CD4-positive, alpha-beta T cell (primary cell): ENCODE results near the gene EHBP1L1. TPM values are rescaled to one million over a fixed set of nuclear protein-coding genes. Genes with fewer than 3 reads are reported as not detected.

Experiments
- ATAC-seq: fragments of 200-7000 bp; cut with Tn5 transposase; one replicate; pipeline ENCODE4 v1.10.0; 2022; ENCODE audit warnings: mild to moderate bottlenecking; ENCODE audit not compliant: poor library complexity
- CTCF ChIA-PET: fragments of 350-600 bp; sonication (Branson Sonifier 250); formaldehyde crosslinking; loops from one replicate; lab custom pipeline; 2021; ENCODE audit warnings: antibody characterized with exemption, inconsistent platforms; lab: Charles Lee
- POLR2A ChIA-PET: fragments of 350-600 bp; sonication (Branson Sonifier 250); formaldehyde crosslinking; loops from one replicate; lab custom pipeline; 2021; ENCODE audit warnings: antibody characterized with exemption, inconsistent platforms; lab: Charles Lee
- DNase-seq, 14 experiments: peaks; one replicate each; pipeline ENCODE4 v3.0.0-alpha.2; 2013 to 2020; ENCODE audit warnings: mixed read lengths in 2 of 14
- H3K27ac ChIP-seq, 2 donors: one replicate each; pipeline versions ENCODE4 v1.5.1 to v1.7.0; 2013; ENCODE audit warnings: low read length in 2 of 2, low read depth in 1 of 2, mild to moderate bottlenecking in 1 of 2
- H3K27me3 ChIP-seq, 2 experiments: 1 replicate in 1 of 2; 2 replicates in 1 of 2; pipeline versions ENCODE4 v1.6.1 to v1.7.0; 2013; ENCODE audit warnings: low read length in 2 of 2, control low read depth in 1 of 2, mild to moderate bottlenecking in 1 of 2, moderate library complexity in 1 of 2; ENCODE audit not compliant: insufficient read depth in 2 of 2, control insufficient read depth in 1 of 2
- H3K36me3 ChIP-seq: one replicate; pipeline ENCODE4 v1.6.1; 2013; ENCODE audit warnings: low read length, control low read depth; ENCODE audit not compliant: insufficient read depth
- H3K4me1 ChIP-seq: one replicate; pipeline ENCODE4 v1.6.1; 2013; ENCODE audit warnings: low read length, control low read depth; ENCODE audit not compliant: insufficient read depth
- H3K4me3 ChIP-seq: one replicate; pipeline ENCODE4 v1.5.1; 2013; ENCODE audit warnings: mild to moderate bottlenecking, low read length, moderate library complexity
- H3K9me3 ChIP-seq, 2 experiments: 1 replicate in 1 of 2; 2 replicates in 1 of 2; pipeline versions ENCODE4 v1.6.1 to v1.7.0; 2013; ENCODE audit warnings: low read length in 2 of 2, mild to moderate bottlenecking in 2 of 2, control low read depth in 1 of 2, moderate library complexity in 1 of 2; ENCODE audit not compliant: control insufficient read depth in 1 of 2, insufficient read depth in 1 of 2
- H3K27ac Mint-ChIP-seq: one replicate; pipeline ENCODE4 v1.8.0; 2020; ENCODE audit warnings: mixed read lengths
- H3K27me3 Mint-ChIP-seq: one replicate; pipeline ENCODE4 v1.8.0; 2021; ENCODE audit warnings: mixed read lengths
- H3K36me3 Mint-ChIP-seq: one replicate; pipeline ENCODE4 v1.8.0; 2021; ENCODE audit warnings: low read depth, mixed read lengths
- H3K4me1 Mint-ChIP-seq: one replicate; pipeline ENCODE4 v1.8.0; 2021; ENCODE audit warnings: low read depth, mixed read lengths
- H3K4me3 Mint-ChIP-seq: one replicate; pipeline ENCODE4 v1.8.0; 2020; ENCODE audit warnings: mild to moderate bottlenecking, mixed read lengths
- H3K9me3 Mint-ChIP-seq: one replicate; pipeline ENCODE4 v1.8.0; 2020; ENCODE audit warnings: mixed read lengths
- CTCF ChIP-seq: fragments of 200-600 bp; IDR thresholded peaks from one replicate; pipeline ENCODE4 v1.8.0; 2022; ENCODE audit warnings: antibody characterized with exemption, mild to moderate bottlenecking
- intact Hi-C, 2 experiments: fragments of 100-400 bp; cut with DNase I in 1 of 2; cut with micrococcal nuclease in 1 of 2; formaldehyde crosslinking; loops; one replicate each; pipeline versions ENCODE4 v1.15.1 to v1.9.0; 2023 to 2025; cut with DNase I, micrococcal nuclease
- total RNA-seq, 174 experiments: library from RNA in 2 of 174; stranded (reverse) in 2 of 174; gene quantifications; one replicate each; pipeline ENCODE4 v1.2.3 and lab custom pipeline; 2021 to 2026

Gene EHBP1L1
- total RNA-seq, 2 experiments from 2014 or later, result 82.6 to 88.5 TPM

DNA sequence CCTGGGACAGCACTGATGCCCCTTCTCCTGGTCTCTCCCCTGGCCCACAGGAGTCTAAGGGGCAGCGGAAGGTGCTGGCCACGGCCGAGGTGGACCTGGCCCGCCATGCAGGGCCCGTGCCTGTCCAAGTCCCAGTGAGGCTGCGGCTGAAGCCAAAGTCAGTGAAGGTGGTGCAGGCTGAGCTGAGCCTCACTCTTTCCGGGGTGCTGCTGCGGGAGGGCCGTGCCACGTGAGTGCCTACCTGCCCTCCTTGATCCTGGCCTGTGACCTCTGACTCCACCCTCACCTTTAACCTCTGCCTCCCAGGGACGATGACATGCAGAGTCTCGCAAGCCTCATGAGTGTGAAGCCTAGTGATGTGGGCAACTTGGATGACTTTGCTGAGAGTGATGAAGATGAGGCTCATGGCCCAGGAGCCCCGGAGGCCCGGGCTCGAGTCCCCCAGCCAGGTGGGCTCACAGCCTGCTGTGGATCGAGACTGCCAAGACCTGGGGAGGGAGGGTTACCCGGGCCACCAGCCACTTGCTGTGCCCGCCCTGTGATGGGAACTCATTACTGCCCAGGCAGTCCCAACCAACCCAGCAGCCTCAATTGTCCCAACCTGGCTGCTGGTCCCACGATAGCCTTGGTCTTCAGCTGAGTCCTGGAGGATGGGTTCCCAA is 4.3 kb downstream of the EHBP1L1 start:
- Mint-ChIP-seq H3K27ac (no peak overlapping the region), H3K27me3 (no peaks in the 10 kb centered on the region), H3K4me1 (peaks cover 25% of the 10 kb centered on the region), H3K4me3 (peak overlapping the region; percentile 11), H3K9me3 (no peaks in the 10 kb centered on the region), H3K36me3 (peaks cover 62% of the 10 kb centered on the region)
- ATAC-seq (no peak), DNase-seq (no peak)
- Histone ChIP-seq H3K27me3 (no peaks in the 10 kb centered on the region), H3K4me3 (no peak overlapping the region), H3K9me3 (no peaks in the 10 kb centered on the region), H3K27ac (no peak overlapping the region), H3K4me1 (peaks cover 44% of the 10 kb centered on the region), H3K36me3 (peaks cover 58% of the 10 kb centered on the region)
- no peak for TF ChIP-seq CTCF
- CTCF ChIA-PET, result no interaction called here
- POLR2A ChIA-PET, result no interaction called here
- intact Hi-C loops, result no loop called here

DNA sequence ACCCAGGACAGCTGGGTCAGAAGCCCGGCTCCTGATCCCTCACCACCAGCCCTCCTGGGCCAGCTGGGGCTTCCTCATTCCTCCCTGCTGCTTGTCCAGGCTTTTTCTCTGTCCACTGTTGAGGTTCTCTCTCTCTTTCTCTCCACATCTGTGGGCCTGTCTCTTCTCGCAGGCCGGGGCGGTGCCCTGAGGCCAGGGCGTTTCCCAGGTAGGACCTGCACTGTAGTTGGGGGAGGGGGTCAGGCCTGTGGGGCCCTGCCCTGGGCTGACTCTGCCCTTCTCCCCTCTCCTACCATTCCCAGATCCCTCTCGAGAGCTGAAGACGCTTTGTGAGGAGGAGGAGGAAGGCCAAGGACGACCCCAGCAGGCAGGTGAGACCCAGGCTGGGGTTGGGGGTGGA is 4.9 kb downstream of the EHBP1L1 start:
- Mint-ChIP-seq H3K4me3 (peak overlapping the region; percentile 7), H3K36me3 (peaks cover 59% of the 10 kb centered on the region), H3K27ac (no peak overlapping the region), H3K9me3 (no peaks in the 10 kb centered on the region), H3K27me3 (no peaks in the 10 kb centered on the region), H3K4me1 (peaks cover 20% of the 10 kb centered on the region)
- intact Hi-C loops, result no loop called here
- Histone ChIP-seq H3K9me3 (no peaks in the 10 kb centered on the region), H3K27me3 (no peaks in the 10 kb centered on the region), H3K4me1 (peaks cover 39% of the 10 kb centered on the region), H3K36me3 (peaks cover 62% of the 10 kb centered on the region), H3K27ac (no peak overlapping the region), H3K4me3 (no peak overlapping the region)
- POLR2A ChIA-PET, result no interaction called here
- DNase-seq (no peak), ATAC-seq (no peak)
- TF ChIP-seq CTCF, result no peak
- CTCF ChIA-PET, result no interaction called here

- ATAC-seq (no peak), DNase-seq (no peak)
- H3K9me3 ChIP-seq, result no peaks in the 10 kb centered on the region
- no peaks in the 10 kb centered on the region for H3K27me3 ChIP-seq
- intact Hi-C loops, result no loop called here
- no peak for TF ChIP-seq CTCF
- Mint-ChIP-seq H3K27me3 (no peaks in the 10 kb centered on the region), H3K9me3 (no peaks in the 10 kb centered on the region), H3K36me3 (peaks cover 66% of the 10 kb centered on the region), H3K4me1 (peaks cover 15% of the 10 kb centered on the region), H3K27ac (peak overlapping the region; percentile 13), H3K4me3 (no peak overlapping the region)
- H3K4me3 ChIP-seq, result no peak overlapping the region
- peaks cover 71% of the 10 kb centered on the region for H3K36me3 ChIP-seq
- H3K27ac ChIP-seq, result peak overlapping the region in 1 of 2 donors; percentile 3
- H3K4me1 ChIP-seq, result peaks cover 38% of the 10 kb centered on the region
- CTCF ChIA-PET, result no interaction called here
- POLR2A ChIA-PET, result interaction anchor here (1.6 kb wide), 1 partner anchor 33 kb away, joined by 3 read pairs; the partner anchor contains the start of gene PCNX3
Observed at GRCh38 chr11:65581928-65582327, 6.1 kb downstream of the EHBP1L1 start.
